ENCODE data around the gene FARP2. TPM values are rescaled to one million over a fixed set of nuclear protein-coding genes. Genes with fewer than 3 reads are reported as not detected.

The FARP2 gene
- total and polyA plus RNA-seq, 2 experiments from 2014 or later, result 16.0 to 22.6 TPM

- Histone ChIP-seq H3K27me3 (ENCODE audit: insufficient read depth) (no peaks in the 10 kb centered on the region), H3K4me3 (no peak overlapping the region), H3K27ac (ENCODE audit: low read depth) (no peak overlapping the region), H2AFZ (no peak overlapping the region), H3K4me1 (ENCODE audit: insufficient read depth) (no peaks in the 10 kb centered on the region), H3K79me2 (replicated peaks; ENCODE audit: insufficient read depth) (no peaks in the 10 kb centered on the region), H3F3A (replicated peaks; ENCODE audit: low read depth) (no peaks in the 10 kb centered on the region), H3K4me2 (no peak overlapping the region), H3K36me3 (ENCODE audit: insufficient read depth) (no peaks in the 10 kb centered on the region), H3K9me2 (ENCODE audit: insufficient read depth) (no peaks in the 10 kb centered on the region), H4K20me1 (replicated peaks; ENCODE audit: insufficient read depth) (no peaks in the 10 kb centered on the region)
- H3K36me3 Mint-ChIP-seq (ENCODE audit: low read depth), result no peaks in the 10 kb centered on the region
- ATAC-seq, result peak; percentile 30; the same call in 1 of the 3 replicates
- H3K4me1 Mint-ChIP-seq, result peaks cover 6% of the 10 kb centered on the region; the same call in 1 of the 3 replicates
- peaks cover 11% of the 10 kb centered on the region for H3K27me3 Mint-ChIP-seq (ENCODE audit: insufficient read depth, low read depth, poor library complexity)
- no peak overlapping the region for H3K27ac Mint-ChIP-seq
- no peak for DNase-seq (ENCODE audit: low spot score)
- no peaks in the 10 kb centered on the region for H3K9me3 Mint-ChIP-seq
- H3K4me3 Mint-ChIP-seq, result no peak overlapping the region
- no peak for TF ChIP-seq CTCF (conservative IDR thresholded peaks at IDR 0.05; ENCODE audit: low read depth in 2 of 2)
- no peak for TF ChIP-seq ZNF331 (CRISPR knock-in tag; IDR thresholded peaks at IDR 0.05; ENCODE audit: low read depth)
- TF ChIP-seq EZH2phosphoT487 (IDR thresholded peaks at IDR 0.05; ENCODE audit: unreplicated experiment), result no peak
- no peak for TF ChIP-seq JUNB (IDR thresholded peaks at IDR 0.05; ENCODE audit: unreplicated experiment)
- TF ChIP-seq ETS1 (IDR thresholded peaks at IDR 0.05), result no peak
- TF ChIP-seq ZNF462 (CRISPR knock-in tag; IDR thresholded peaks at IDR 0.05), result no peak
- TF ChIP-seq EZH2 (IDR thresholded peaks at IDR 0.05; ENCODE audit: low read depth, unreplicated experiment), result no peak
- no peak for TF ChIP-seq REST (IDR thresholded peaks at IDR 0.05; ENCODE audit: unreplicated experiment)
- no peak for TF ChIP-seq CREB1 (CRISPR knock-in tag; IDR thresholded peaks at IDR 0.05; ENCODE audit: low read depth)
Observed at GRCh38 chr2:241534701-241535375, 178.8 kb downstream of the FARP2 start.

All from GM23338 (cell line).